Measurements from ENCODE around the gene SP5. TPM values are rescaled to one million over a fixed set of nuclear protein-coding genes. Genes with fewer than 3 reads are reported as not detected.

Gene SP5
- total and polyA plus RNA-seq, 10 of the 15 experiments (the other 5 are each of a cell fraction or from before 2014, with no cell fraction given): not detected

GRCh38 chr2:170717599-170717963 is 2.4 kb downstream of the SP5 start:
- CTCF ChIA-PET: no interaction called here
- RAD21 ChIA-PET (ENCODE audit: unreplicated experiment): no interaction called here

More at GRCh38 chr2:170717599-170717963, 2.4 kb downstream of the SP5 start:
- ATAC-seq: no peak
- H3K9ac ChIP-seq (ENCODE audit: control insufficient read depth, insufficient read depth, low read length): no peak overlapping the region
- no peak overlapping the region for H3K4me2 ChIP-seq (ENCODE audit: control insufficient read depth, insufficient read depth)
- H3K36me3 ChIP-seq (ENCODE audit: control insufficient read depth in 2 of 2, insufficient read depth in 2 of 2, low read length in 1 of 2): no peaks in the 10 kb centered on the region
- 62% methylated on average over 10 of the region's 10 CpGs for WGBS (ENCODE audit: insufficient coverage, insufficient replicate concordance, low lambda C conversion rate, missing lambda C conversion rate)
- peaks cover 27 to 32% of the 10 kb centered on the region in 2 experiments for H3K27me3 ChIP-seq (replicated peaks in 1 of 2; ENCODE audit: control insufficient read depth in 2 of 2, insufficient read depth in 2 of 2, low read length in 1 of 2)
- DNase-seq (ENCODE audit: low read depth, low spot score): no peak
- no peaks in the 10 kb centered on the region; the same call in 1 of the 2 replicates for H3K4me1 ChIP-seq (ENCODE audit: control insufficient read depth, insufficient read depth, low read length)
- intact Hi-C loops (cut with micrococcal nuclease; ENCODE audit: unreplicated experiment): loop anchor here (5.0 kb wide), 2 partner anchors 310 to 480 kb away; no protein-coding TSS in a partner anchor
- H3K4me3 ChIP-seq: no peak overlapping the region
- POLR2A ChIA-PET: no interaction called here
- no peaks in the 10 kb centered on the region; the same call in 2 of the 3 replicates for H3K9me3 ChIP-seq (replicated peaks; ENCODE audit: control insufficient read depth, insufficient read depth, low read length)
- H3K27ac ChIP-seq (ENCODE audit: control insufficient read depth, insufficient read depth): no peak overlapping the region
- H3K79me2 ChIP-seq (ENCODE audit: control insufficient read depth, insufficient read depth, low read length): no peaks in the 10 kb centered on the region
- in situ Hi-C loops (cut with MboI): no loop called here
- FAIRE-seq: no peak
- no peak for TF ChIP-seq CHD1 (IDR thresholded peaks at IDR 0.05; ENCODE audit: low read depth, low read length)
- TF ChIP-seq BCLAF1 (IDR thresholded peaks at IDR 0.05): no peak
- TF ChIP-seq ZNF207 (IDR thresholded peaks at IDR 0.05; ENCODE audit: borderline replicate concordance): no peak
- H4K20me1 ChIP-seq (ENCODE audit: control insufficient read depth, insufficient read depth): no peaks in the 10 kb centered on the region
- BruUV-seq (replicated peaks): no TSS peak
- SMC1A ChIA-PET (ENCODE audit: uncharacterized antibody, unreplicated experiment): interaction anchor here (1.1 kb wide), 1 partner anchor 309 kb away, joined by 4 read pairs; no protein-coding TSS in a partner anchor
- H2AFZ ChIP-seq (ENCODE audit: control insufficient read depth, low read depth, low read length): no peak overlapping the region

Measured in GM12878 (cell line).